Gastroesophageal sphincter (tissue), 4 donors: ENCODE results near the gene DSCAML1. TPM values are rescaled to one million over a fixed set of nuclear protein-coding genes. Genes with fewer than 3 reads are reported as not detected.
A peak's percentile ranks its signal among the peaks of the same experiment; 100 is the strongest.

Source experiments
- ATAC-seq: fragments of 150-250 bp; one replicate; pipeline ENCODE4 v1.9.1; 2016; ENCODE audit warnings: mild to moderate bottlenecking, moderate library complexity
- H3K27ac ChIP-seq, 4 donors: fragments of 200-600 bp; sonication (generic) in 3 of 4; 1 replicate in 3 of 4; 2 replicates in 1 of 4; pipeline ENCODE4 v1.5.1; 2016 to 2019
- H3K27me3 ChIP-seq: fragments of 200-600 bp; sonication (generic); one replicate; pipeline ENCODE4 v1.5.1; 2019
- H3K36me3 ChIP-seq, 2 donors: fragments of 200-600 bp; sonication (generic); one replicate each; pipeline ENCODE4 v1.5.1; 2019; ENCODE audit warnings: control low read depth in 1 of 2
- H3K4me1 ChIP-seq, 3 donors: fragments of 200-600 bp; sonication (generic); 1 replicate in 2 of 3; 2 replicates in 1 of 3; pipeline ENCODE4 v1.5.1; 2016 to 2019; ENCODE audit warnings: control low read depth in 2 of 3
- H3K4me3 ChIP-seq, 2 donors: fragments of 200-600 bp; sonication (generic); one replicate each; pipeline ENCODE4 v1.5.1; 2019; ENCODE audit warnings: mild to moderate bottlenecking in 1 of 2, moderate library complexity in 1 of 2
- H3K9me3 ChIP-seq, 3 donors: fragments of 200-600 bp; sonication (generic); one replicate each; pipeline ENCODE4 v1.5.1; 2017 to 2019; ENCODE audit warnings: control low read depth in 2 of 3
- EP300 ChIP-seq: sonication (generic); formaldehyde crosslinking; IDR thresholded peaks from one replicate; pipeline ENCODE4 v1.6.1; 2017; ENCODE audit warnings: antibody characterized with exemption, mild to moderate bottlenecking
- POLR2A ChIP-seq, 2 donors: fragments of 450-650 bp; IDR thresholded peaks; one replicate each; pipeline ENCODE4 v1.6.1; 2017; ENCODE audit warnings: antibody characterized with exemption in 2 of 2, mild to moderate bottlenecking in 2 of 2, moderate library complexity in 1 of 2
- POLR2AphosphoS5 ChIP-seq: sonication (generic); formaldehyde crosslinking; IDR thresholded peaks from one replicate; pipeline ENCODE4 v1.6.1; 2017; ENCODE audit warnings: antibody characterized with exemption
- WGBS, 2 donors: methylation state at CpG; one replicate each; pipeline ENCODE4 v1.1.5; 2018; ENCODE audit warnings: low coverage in 1 of 2; 5-methylcytosine and 5-hydroxymethylcytosine counted together
- total RNA-seq, 4 donors: library from RNA; depleted of rRNA; stranded (reverse); fragments of >200 nt; gene quantifications; one replicate each; pipeline ENCODE4 v1.1.0, GENCODE V29; 2016
- TF ChIP-seq, protein P1 (sequence below), 4 experiments: fragments of 200-600 bp in 2 of 4; fragments of 450-650 bp in 2 of 4; sonication (generic) in 1 of 4; IDR thresholded peaks; one replicate each; pipeline ENCODE4 v1.5.1; 2017 to 2019; ENCODE audit warnings: antibody characterized with exemption in 4 of 4, mild to moderate bottlenecking in 2 of 4, moderate library complexity in 2 of 4

Gene DSCAML1
- total RNA-seq, 4 donors from 2014 or later = 0.35 to 2.5 (median 0.73) TPM

DNA sequence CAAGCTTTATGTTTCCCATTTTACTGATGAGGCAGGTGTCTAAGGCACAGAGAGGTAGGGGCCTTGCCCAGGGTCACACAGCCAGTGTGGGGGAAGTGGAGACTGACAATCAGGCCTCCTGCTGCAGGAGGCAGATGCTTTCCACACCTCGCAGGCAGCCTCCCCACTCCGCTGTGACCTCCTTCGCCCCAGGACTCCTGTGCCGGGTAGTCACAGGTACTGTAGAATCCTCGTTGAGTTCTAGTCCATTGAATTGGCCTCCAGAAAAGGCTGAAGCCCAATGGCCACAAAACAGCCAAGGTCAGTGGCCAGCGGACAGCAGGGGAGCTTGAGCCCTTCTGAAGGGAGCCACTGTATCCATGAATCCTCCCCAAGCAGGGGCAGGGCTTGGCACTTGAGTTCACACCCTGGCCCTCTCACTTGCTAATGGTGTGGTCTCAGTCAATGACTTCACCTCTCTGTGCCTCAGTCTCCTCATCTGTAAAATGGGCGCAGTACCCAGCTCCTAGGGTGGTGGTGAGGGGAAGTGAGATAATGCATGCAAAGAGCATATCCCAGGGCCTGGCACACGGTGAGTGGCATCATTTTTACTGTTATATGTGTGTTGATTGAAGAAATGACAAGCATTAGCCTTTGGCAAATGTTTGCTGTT lies 28.6 kb upstream of the DSCAML1 start:
- no peak overlapping the region for H3K4me3 ChIP-seq
- H3K27ac ChIP-seq = peak overlapping the region in 2 of 4 donors; percentile 78 to 80
- H3K4me1 ChIP-seq = peaks cover 0 to 70% (median 19%) of the 10 kb centered on the region in 3 donors
- H3K9me3 ChIP-seq = no peaks in the 10 kb centered on the region
- no peak for ATAC-seq
- TF ChIP-seq, protein P1, sequence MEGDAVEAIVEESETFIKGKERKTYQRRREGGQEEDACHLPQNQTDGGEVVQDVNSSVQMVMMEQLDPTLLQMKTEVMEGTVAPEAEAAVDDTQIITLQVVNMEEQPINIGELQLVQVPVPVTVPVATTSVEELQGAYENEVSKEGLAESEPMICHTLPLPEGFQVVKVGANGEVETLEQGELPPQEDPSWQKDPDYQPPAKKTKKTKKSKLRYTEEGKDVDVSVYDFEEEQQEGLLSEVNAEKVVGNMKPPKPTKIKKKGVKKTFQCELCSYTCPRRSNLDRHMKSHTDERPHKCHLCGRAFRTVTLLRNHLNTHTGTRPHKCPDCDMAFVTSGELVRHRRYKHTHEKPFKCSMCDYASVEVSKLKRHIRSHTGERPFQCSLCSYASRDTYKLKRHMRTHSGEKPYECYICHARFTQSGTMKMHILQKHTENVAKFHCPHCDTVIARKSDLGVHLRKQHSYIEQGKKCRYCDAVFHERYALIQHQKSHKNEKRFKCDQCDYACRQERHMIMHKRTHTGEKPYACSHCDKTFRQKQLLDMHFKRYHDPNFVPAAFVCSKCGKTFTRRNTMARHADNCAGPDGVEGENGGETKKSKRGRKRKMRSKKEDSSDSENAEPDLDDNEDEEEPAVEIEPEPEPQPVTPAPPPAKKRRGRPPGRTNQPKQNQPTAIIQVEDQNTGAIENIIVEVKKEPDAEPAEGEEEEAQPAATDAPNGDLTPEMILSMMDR (IDR thresholded peaks at IDR 0.05) = no peak
- TF ChIP-seq POLR2A (IDR thresholded peaks at IDR 0.05) (no peak), POLR2AphosphoS5 (no peak), EP300 (no peak)
- WGBS, 2 donors = 67 to 84% methylated on average over 2 to 4 of the region's 8 CpGs
- no peaks in the 10 kb centered on the region for H3K36me3 ChIP-seq
- H3K27me3 ChIP-seq = peaks cover 48% of the 10 kb centered on the region

DNA sequence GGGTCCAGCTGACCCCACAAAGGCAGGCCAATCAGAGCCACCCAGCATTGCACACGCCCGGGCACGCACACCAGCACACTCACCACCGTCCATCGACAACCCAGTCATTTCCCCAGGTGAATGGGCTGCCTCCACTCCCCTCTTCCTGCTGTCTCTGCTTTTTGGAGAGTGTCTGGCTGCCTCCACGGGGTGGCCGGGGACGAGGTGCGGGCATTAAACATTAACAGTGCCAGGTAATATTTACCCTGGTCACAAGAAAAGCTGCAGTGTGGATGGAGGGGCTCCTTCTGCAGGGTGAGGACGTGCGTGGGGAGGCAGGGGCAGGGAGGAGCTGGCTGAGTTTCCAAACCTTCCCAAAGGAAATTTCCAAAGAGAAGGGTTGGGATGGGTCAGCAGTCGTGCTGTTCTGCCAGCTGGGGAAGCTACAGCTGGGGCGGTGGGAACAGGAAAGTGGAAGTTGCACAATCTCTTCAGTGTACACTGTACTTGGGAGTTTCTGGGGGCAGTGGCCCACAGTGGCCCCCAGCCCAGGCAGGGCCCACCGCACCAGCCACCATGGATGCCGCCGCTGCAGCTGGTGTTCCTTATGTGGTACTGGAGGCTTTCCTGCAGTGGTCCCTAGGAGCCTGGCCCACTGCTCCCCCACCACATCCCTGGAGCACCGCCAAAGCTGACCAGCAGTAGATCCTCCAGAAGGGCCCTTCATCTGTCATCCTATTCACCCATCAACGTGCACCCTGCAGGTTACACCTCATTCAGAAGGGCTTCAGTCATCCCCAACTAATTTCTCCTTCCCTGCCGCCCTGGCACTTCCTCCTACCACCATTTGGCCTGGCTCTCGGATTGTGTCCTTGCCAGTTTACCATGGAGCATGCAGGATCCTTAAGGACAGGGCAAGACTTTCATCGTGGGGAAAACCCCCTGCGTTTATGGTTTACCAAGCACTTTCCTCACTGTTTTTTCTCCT lies 27.8 kb upstream of the DSCAML1 start, which contains the start of gene FXYD2:
TSS of gene FXYD2 (minus strand) at position 174 of the 967 bp plus-strand sequence. CDS start at position 108, 66 bp downstream.
- peak; percentile 67 for ATAC-seq
- no peaks in the 10 kb centered on the region for H3K9me3 ChIP-seq
- H3K4me3 ChIP-seq = no peak within 1 kb of the TSS
- WGBS, 2 donors = 37 to 52% methylated on average over 10 of the region's 22 CpGs
- TF ChIP-seq EP300 (no peak), POLR2A (IDR thresholded peaks at IDR 0.05) (no peak), POLR2AphosphoS5 (peak; percentile 47)
- TF ChIP-seq, protein P1 (IDR thresholded peaks at IDR 0.05) = no peak
- H3K27me3 ChIP-seq = peaks cover 40% of the 10 kb centered on the region
- H3K36me3 ChIP-seq = no peaks in the 10 kb centered on the region
- peak within 1 kb of the TSS in 3 of 4 donors; percentile 78 to 80 (median 78) for H3K27ac ChIP-seq
- H3K4me1 ChIP-seq = peaks cover 0 to 62% (median 19%) of the 10 kb centered on the region in 3 donors

GRCh38 chr11:117823946-117824420 lies 27.0 kb upstream of the DSCAML1 start:
- Histone ChIP-seq H3K27ac (peak overlapping the region in 3 of 4 donors; percentile 78 to 80 (median 78)), H3K9me3 (no peaks in the 10 kb centered on the region), H3K27me3 (peaks cover 32% of the 10 kb centered on the region), H3K4me3 (no peak overlapping the region), H3K4me1 (peaks cover 0 to 60% (median 15%) of the 10 kb centered on the region in 3 donors), H3K36me3 (no peaks in the 10 kb centered on the region)
- ATAC-seq = peak; percentile 71
- WGBS, 2 donors = 38% methylated on average over 4 of the region's 13 CpGs; no CpG with 5 or more reads in 1 of the 2 donors
- TF ChIP-seq POLR2A (IDR thresholded peaks at IDR 0.05) = no peak
- TF ChIP-seq EP300 = no peak
- no peak for TF ChIP-seq POLR2AphosphoS5
- TF ChIP-seq, protein P1 (IDR thresholded peaks at IDR 0.05) = no peak

DNA sequence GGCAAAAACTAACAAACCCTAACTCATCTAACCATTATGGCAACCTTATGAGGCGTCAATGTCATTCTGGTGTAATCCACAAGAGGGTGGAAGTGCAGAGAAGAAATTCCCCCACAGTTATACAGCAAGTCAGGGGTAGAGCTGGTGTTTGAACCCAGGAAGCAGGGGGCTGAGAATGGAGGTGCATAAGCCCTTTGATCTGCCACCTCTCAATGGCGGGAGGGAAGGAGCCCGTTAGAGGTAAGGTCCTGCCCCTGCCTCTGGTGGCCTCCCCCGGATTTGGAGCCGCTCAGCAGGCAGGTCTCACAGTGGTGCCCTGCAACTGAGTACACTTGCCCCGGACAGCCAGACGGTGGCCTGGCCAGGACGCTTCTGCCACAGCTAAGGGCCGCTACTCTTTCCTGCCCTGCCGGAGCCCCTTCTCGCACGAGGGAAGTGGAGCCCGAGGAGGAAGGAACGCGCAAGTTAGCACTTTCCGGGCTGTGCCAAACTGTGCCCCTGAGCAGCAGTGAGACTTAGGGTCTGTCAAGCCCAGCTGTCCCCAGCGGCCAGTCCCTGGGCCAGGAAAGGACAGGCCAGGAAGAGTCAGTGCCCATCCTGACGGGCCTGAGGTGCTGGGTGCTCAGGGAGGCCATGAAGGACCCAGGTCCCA lies 26.4 kb upstream of the DSCAML1 start:
- WGBS, 2 donors = 43% methylated on average over 6 of the region's 18 CpGs; no CpG with 5 or more reads in 1 of the 2 donors

More for the DNA sequence above, 26.4 kb upstream of the DSCAML1 start:
- H3K27me3 ChIP-seq = peaks cover 26% of the 10 kb centered on the region
- no peak for ATAC-seq
- no peaks in the 10 kb centered on the region for H3K9me3 ChIP-seq
- peak overlapping the region in 3 of 4 donors; percentile 78 to 80 (median 78) for H3K27ac ChIP-seq
- no peaks in the 10 kb centered on the region for H3K36me3 ChIP-seq
- no peak overlapping the region for H3K4me3 ChIP-seq
- H3K4me1 ChIP-seq = peaks cover 0 to 60% (median 11%) of the 10 kb centered on the region in 3 donors
- TF ChIP-seq, protein P1 (IDR thresholded peaks at IDR 0.05) = peak in 1 of 4 experiments; percentile 31
- no peak for TF ChIP-seq EP300
